Measurements from ENCODE around the gene HIRA.
A peak's percentile ranks its signal among the peaks of the same experiment; 100 is the strongest.
"Not testable (repeated sequence)": the region's sequence is repeated elsewhere in the genome, so short reads cannot be mapped to it uniquely, and the experiment has no call there.

The HIRA gene

DNA sequence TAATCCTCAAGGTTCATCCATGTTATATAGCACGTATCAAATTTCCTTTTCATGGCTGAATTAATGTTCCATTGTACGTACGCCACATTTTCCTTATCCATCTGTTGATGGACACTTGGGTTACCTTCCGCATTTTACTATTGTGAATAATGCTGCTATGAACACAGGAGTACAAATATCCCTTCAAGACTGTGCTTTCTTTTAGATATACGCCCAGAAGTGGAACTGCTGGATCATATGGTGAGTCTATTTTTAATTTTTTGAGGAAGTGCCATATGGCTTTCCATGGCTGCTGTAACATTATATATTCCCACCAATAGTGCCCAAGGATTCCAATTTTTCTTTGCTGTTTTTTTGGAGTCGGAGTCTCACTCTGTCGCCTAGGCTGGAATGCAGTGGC lies 6.8 kb upstream of the HIRA start:
- DNase-seq: no peak

DNA sequence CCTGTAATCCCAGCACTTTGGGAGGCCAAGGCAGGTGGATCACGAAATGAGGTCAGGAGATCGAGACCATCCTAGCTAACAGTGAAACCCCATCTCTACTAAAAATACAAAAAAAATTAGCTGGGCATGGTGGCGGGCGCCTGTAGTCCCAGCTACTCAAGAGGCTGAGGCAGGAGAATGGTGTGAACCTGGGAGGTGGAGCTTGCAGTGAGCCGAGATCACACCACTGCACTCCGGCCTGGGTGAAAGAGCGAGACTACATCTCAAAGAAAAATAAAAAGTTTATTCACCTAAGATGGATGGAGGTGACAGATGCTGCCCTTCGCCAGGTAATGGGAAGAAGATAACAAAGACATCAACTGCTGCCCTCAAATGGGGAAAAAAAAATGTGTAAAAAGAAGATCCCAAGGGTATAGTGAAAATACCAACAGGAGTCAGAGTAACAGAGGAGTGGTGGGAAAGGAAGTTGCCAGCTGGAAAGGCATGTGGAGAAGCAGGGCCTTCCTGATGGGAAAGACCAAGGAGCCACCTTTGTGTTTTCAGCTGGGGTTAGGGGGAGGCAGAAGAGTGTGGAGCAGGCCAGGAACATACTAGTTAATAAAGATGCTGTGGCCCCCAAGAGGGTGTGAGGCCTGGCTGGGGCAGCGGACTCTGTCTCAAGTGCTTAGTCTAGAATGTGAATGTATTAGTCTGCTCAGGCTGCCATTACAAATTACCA lies 5.1 kb upstream of the HIRA start:
- not testable (repeated sequence) for DNase-seq

- no peak for DNase-seq
Measured at GRCh38 chr22:19434829-19435580, 3.5 kb upstream of the HIRA start.

- DNase-seq: no peak
Measured at GRCh38 chr22:19434401-19434800, 2.9 kb upstream of the HIRA start.

DNA sequence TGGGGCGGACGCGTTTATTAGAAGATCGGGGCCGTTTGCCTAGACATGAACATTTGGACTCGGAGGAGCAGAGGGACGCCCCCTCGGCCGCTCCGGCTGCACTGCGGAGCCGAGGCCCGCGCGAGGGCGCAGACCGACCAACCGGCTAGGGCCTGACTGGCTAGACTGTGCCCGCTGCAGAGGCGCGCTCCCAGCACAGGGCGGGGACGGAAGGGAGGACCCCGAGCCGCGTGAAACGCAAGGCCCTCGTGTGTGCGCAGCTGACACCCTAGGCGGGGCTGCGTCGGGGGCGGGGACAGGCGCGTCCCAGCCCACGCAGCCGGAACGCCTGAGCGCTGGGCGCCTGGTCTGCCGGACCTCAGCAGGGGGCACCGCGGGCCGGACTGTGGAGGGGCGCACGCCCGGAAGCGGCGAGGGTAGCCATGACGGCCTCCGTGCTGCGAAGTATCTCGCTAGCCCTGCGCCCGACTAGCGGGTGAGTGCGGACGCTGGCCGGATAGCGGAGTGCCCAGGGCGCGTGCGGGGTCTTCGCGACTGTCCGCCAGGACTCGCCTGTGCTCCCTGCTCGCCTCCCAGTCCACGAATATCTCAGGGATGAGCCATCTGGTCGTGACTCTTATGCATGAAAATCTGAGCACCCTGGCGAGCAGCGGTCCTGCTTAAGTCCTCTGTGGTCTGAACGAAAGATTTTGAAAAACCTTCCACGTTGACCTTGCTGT lies 759 bp upstream of the HIRA start, which contains the start of gene MRPL40:
MRPL40 (plus strand) TSS at position 413 of the 719 bp plus-strand sequence; CDS start at position 423, 10 bp downstream.
- DNase-seq: peak; percentile 90

DNA sequence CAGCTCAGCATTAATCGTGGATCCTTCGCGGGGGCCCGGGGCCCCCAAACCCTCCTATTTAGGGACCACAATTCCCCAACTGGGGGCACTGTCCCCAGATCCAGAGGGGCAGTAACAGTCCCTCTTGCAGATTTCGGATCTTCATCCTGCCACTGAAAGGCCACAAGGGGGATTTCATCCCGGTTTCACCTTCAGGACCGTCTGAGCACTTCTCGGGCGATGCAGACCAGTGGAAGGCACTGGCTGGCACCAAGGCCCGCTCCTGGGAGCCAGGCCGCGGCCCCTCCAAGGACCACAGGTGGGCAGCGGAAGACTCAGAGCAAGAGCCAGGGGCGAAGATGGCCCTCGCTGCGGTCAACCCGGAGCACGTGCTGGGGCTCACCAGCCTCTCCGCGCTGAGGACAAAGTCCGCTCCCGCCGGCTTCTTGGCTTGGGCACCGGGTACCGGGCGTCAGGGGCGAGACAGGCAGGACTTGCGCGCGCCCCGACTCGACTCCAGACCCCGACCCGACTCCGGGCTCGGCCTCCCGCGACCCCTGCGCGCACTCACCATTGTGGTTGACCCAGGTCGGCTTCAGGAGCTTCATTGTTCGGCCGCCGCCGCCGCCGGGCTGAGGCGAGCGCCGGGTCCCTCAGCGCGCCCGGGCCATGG lies 517 bp downstream of the HIRA start:
- peak; percentile 13 for DNase-seq

DNA sequence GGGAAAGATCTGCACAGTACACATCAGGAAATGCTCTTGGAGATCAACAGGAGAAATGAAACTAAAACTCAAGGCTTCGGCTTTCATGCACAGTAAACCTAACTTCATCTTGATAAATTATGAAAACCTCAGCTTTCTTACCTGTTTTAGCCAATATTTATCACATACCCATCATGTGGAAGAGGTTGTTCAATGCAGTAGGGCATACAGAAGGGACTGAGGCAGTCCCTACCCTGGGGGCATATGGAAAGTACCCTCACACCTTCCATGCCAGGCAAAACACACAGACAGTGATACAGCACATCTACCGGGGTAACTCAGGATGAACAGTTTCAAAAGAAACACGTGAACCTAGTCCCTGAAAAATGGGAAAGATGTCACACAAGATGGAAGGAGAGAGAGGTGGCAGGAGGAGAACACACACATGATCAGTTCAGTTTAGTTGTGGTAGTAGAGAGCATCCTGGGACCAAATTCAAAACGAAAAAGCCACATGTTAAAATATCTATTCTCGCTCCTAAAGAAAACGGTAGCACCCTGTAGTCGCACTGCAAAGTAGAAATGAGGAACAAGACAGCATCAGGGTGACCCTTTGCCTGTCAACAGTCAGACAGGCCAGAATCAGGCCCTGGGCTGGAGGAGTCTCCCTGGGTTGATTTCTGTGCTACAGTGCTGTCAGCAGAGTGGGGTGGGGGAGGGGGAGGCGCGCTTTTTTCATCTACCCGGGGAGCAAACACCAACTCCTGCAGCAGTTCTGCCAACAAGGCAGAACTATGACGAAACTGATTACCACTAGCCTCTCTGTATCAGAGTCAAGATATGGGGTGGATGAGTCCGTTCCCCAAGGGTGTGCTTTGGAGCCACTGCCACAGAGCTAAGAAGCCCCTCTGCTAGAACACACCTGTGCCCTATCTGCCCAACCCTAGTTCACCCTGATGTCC lies 1.3 kb downstream of the HIRA start:
- DNase-seq: peak; percentile 48

GRCh38 chr22:19424186-19424500 lies 7.4 kb downstream of the HIRA start:
- no peak for DNase-seq

GRCh38 chr22:19422440-19423301 lies 8.9 kb downstream of the HIRA start:
- DNase-seq: no peak

DNA sequence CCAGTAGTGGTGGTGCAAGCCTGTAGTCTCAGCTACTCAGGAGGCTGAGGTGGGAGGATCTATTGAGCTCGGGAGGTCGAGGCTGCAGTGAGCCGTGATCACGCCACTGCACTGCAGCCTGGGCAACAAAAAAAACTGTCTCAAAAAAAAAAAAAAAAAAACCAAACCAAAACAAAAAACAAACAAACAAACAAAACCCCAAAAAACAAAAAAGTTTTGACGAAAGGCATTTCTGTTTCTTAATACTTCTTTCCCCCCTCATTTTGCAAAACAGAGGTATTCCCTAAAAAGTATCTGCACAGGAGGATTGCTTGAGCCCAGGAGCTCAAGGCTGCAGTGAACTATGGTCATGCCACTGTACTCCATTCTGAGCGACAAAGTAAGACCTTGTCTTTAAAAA lies 11.2 kb downstream of the HIRA start:
- DNase-seq: no peak

- DNase-seq: peak; percentile 73
Measured at GRCh38 chr22:19419464-19420178, 11.9 kb downstream of the HIRA start.

GRCh38 chr22:19419086-19419463 lies 12.5 kb downstream of the HIRA start:
- DNase-seq: no peak

DNA sequence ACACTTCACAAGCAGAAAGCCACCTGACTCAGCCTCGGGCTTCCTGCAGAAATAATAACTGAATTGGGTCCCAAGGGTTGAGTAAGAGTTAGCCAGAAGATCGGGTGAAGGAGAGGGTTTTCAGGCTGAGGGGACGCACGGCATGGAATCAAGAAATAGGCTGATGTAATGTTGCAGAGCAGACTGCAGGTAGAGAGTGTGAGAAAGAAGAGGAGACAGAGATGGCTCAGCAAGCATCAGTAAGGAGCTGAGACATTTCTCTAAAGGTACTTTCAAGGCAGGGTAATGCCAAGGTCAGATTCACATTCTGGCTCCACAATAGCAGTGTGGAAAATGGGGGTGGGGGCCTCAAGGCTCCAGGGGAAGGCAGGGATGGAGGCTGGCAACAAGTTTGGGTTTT lies 18.6 kb downstream of the HIRA start:
- no peak for DNase-seq

- DNase-seq: no peak
Measured at GRCh38 chr22:19412478-19412877, 19.1 kb downstream of the HIRA start.

- DNase-seq: no peak
Measured at GRCh38 chr22:19411690-19412045, 19.9 kb downstream of the HIRA start.

- no peak for DNase-seq
Measured at GRCh38 chr22:19410941-19411689, 20.4 kb downstream of the HIRA start.

DNA sequence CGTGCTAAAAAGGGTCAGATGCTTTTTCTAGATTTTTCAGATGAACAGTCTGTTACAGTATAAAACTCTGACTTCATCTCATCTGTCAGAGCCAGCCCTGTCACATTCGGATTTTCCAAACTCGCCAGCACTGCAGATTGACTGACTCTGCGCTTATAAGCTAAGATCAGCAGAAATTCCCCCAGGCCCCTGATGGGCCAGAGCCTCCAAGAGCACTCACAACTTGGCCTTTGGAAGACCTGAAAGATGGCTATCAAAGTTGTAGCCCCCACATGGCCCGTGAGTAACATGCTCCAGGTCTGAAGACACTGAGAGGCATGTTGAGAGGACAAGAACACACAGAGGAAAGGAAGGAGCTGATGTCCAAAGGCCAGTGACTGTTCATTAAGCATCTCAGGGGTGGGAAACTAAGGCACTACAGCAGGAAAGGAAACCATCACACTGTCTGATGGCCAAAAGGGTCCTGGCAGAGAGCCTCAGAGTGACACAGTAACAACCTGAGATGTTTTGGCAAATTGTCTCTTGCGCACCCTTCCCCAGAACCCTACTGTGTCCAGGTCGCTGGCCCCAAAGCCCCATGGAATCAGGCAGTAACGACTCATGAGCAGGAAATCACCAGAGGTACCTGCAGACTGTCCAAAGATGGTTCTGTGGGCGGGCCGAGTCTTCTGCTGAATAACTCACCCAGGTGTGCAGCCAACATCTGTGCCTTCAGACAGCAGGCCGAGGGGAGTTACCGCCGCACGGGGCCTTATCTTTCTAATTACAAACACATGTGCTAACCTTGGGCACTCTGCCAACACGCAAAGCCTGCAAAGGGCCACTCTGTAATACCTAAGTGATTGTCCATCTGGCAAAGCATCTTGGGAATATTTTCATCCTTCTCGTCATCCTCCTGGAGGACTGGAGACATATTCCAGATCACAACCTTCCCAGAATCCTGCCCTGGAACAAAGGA lies 23.6 kb downstream of the HIRA start:
- no peak for DNase-seq

- DNase-seq: no peak
Measured at GRCh38 chr22:19406846-19407245, 24.7 kb downstream of the HIRA start.

Data from CD4-positive, alpha-beta T cell treated with Interleukin-10 for 1 hour (primary cell).